ENCODE measurements around the gene DGKI. TPM values are rescaled to one million over a fixed set of nuclear protein-coding genes. Genes with fewer than 3 reads are reported as not detected.

The DGKI gene
- total and polyA plus RNA-seq, 2 of the 4 experiments (the other 2 are of a cell fraction), result 3.9 to 15.8 TPM

GRCh38 chr7:137718355-137718754, 128.4 kb downstream of the DGKI start:
- Histone ChIP-seq H2BK5ac (ENCODE audit: low read depth, low read length, poor library complexity, severe bottlenecking) (no peak overlapping the region), H3K18ac (ENCODE audit: low read depth, low read length) (no peak overlapping the region), H3K4ac (ENCODE audit: low read depth, low read length) (peak overlapping the region; percentile 0; the same call in 1 of the 2 replicates), H2BK15ac (ENCODE audit: low read depth, low read length) (no peak overlapping the region), H3K27ac (ENCODE audit: insufficient read depth, low read length) (no peak overlapping the region), H2AK5ac (ENCODE audit: low read depth, low read length) (no peak overlapping the region), H3K56ac (ENCODE audit: extremely low read depth, insufficient read depth, low read length) (no peak overlapping the region), H3K9ac (ENCODE audit: low read depth, low read length) (no peak overlapping the region), H2AFZ (replicated peaks; ENCODE audit: low read length, poor library complexity) (no peak overlapping the region), H2BK20ac (ENCODE audit: low read depth, low read length) (no peak overlapping the region), H4K20me1 (ENCODE audit: insufficient read depth, low read length) (no peaks in the 10 kb centered on the region), H4K8ac (ENCODE audit: low read depth in 2 of 2, low read length in 2 of 2) (no peak overlapping the region), H4K5ac (ENCODE audit: low read depth, low read length) (no peak overlapping the region), H3K23ac (ENCODE audit: low read depth, low read length) (no peak overlapping the region), H3K9me1 (ENCODE audit: insufficient read depth, low read length) (no peaks in the 10 kb centered on the region), H3K9me3 (ENCODE audit: control insufficient read depth, insufficient read depth, low read length) (no peaks in the 10 kb centered on the region), H3K4me3 (ENCODE audit: insufficient read depth, low read depth, low read length) (no peak overlapping the region), H3K14ac (replicated peaks; ENCODE audit: low read depth, low read length) (no peak overlapping the region), H2AK9ac (replicated peaks; ENCODE audit: low read depth, low read length, poor library complexity) (no peak overlapping the region), H3K36me3 (ENCODE audit: control insufficient read depth, insufficient read depth, low read length) (no peaks in the 10 kb centered on the region), H3K79me1 (ENCODE audit: low read depth in 1 of 2, low read length in 2 of 2) (no peaks in the 10 kb centered on the region), H3K4me1 (ENCODE audit: control insufficient read depth, insufficient read depth, low read length) (no peaks in the 10 kb centered on the region; the same call in 1 of the 2 replicates), H3K27me3 (ENCODE audit: control insufficient read depth, insufficient read depth, low read length) (no peaks in the 10 kb centered on the region), H3K4me2 (ENCODE audit: low read depth, low read length) (no peak overlapping the region), H2BK120ac (ENCODE audit: low read depth, low read length) (no peak overlapping the region), H4K91ac (ENCODE audit: insufficient read depth, low read depth, low read length) (no peak overlapping the region)
- dilution Hi-C loops (cut with HindIII; ENCODE audit: low sequenced_read_pairs, unreplicated experiment) (no loop called here), intact Hi-C loops (cut with micrococcal nuclease) (no loop called here), in situ Hi-C loops (cut with MboI; ENCODE audit: low sequenced_read_pairs) (no loop called here)
- 75% methylated on average over 1 of the region's 4 CpGs; no CpG with 5 or more reads in 1 of the 2 experiments for whole genome bisulfite sequencing, 2 experiments (ENCODE audit: extremely low coverage in 2 of 2, insufficient read length in 1 of 2)
- TF ChIP-seq SMC3 (IDR thresholded peaks at IDR 0.05; ENCODE audit: low read depth, low read length) (no peak), USF2 (IDR thresholded peaks at IDR 0.05; ENCODE audit: low read depth, low read length) (no peak), CTCF (conservative IDR thresholded peaks at IDR 0.05; ENCODE audit: low read depth, low read length) (no peak), MAFK (IDR thresholded peaks at IDR 0.05; ENCODE audit: low read depth, low read length) (no peak), RFX5 (IDR thresholded peaks at IDR 0.05; ENCODE audit: low read depth, low read length) (no peak), FOS (IDR thresholded peaks at IDR 0.05; ENCODE audit: low read depth, low read length) (no peak), CHD1 (IDR thresholded peaks at IDR 0.05; ENCODE audit: low read depth, low read length) (no peak), ELK1 (IDR thresholded peaks at IDR 0.05; ENCODE audit: borderline replicate concordance, low read depth, low read length) (no peak), POLR2A (IDR thresholded peaks at IDR 0.05; ENCODE audit: low read depth, low read length) (no peak), MAZ (IDR thresholded peaks at IDR 0.05; ENCODE audit: borderline replicate concordance, low read depth, low read length) (no peak), BHLHE40 (IDR thresholded peaks at IDR 0.05; ENCODE audit: low read depth, low read length) (no peak), RAD21 (IDR thresholded peaks at IDR 0.05; ENCODE audit: low read length) (no peak)
- ATAC-seq (ENCODE audit: low read depth) (no peak), DNase-seq (no peak)
- POLR2A ChIA-PET (ENCODE audit: unreplicated experiment), result no interaction called here
- no TSS peak for BruUV-seq (replicated peaks)
- CTCF ChIA-PET, result interaction anchor here (0.7 kb wide), 1 partner anchor 27 kb away, joined by 3 read pairs; no protein-coding TSS in a partner anchor
